ENCODE measurements around the gene DOCK8. TPM values are rescaled to one million over a fixed set of nuclear protein-coding genes. Genes with fewer than 3 reads are reported as not detected.
"Not testable (repeated sequence)": the region's sequence is repeated elsewhere in the genome, so short reads cannot be mapped to it uniquely, and the experiment has no call there.

Gene DOCK8
- 5.6 and 5.9 TPM in 2 replicates for total RNA-seq (2014; rRNA removed; shearing (Covaris generic); ENCODE audit: low replicate concordance)

DNA sequence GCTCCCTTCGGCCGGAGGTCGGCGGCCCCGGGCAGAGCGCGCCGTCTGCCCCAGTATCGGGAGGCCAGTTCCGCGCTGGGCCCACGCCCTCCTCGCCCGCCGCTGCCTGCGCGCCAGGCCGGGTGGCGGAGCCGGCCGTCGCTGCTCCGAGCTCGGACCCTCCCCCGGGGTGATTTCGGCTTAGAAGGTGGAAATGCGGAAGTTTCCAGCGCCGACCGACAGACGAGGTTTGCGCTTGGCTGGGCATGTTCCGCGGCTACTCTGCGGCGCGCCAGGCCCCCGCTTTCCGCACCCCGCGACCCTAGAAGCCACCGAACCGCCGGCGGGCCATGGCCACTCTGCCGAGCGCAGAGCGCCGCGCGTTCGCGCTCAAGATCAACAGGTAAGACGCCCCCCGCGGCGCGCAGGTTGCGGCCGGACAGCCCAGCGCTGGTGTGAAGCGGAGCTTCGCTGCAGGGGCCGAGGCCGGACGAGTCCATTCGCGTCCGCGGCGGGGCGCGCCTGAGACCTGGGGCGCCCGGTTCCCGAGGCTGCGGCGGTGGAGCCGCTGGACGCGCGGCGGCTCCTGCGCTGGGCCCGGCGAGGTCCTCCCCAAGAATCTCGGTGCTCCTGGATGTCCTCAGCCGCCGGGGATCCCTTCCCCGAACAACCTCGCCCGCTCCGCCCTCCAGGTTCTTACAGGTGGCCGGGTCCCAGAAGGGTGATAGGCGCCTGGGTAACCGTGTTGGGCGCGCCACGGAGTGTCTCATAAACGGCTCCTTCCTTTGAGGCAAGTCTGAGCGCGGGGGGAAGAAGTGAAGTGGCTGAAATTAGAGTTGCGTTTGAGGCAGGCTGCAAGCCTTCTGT lies at the start of gene DOCK8:
Gene DOCK8 (plus strand): TSS at position 218 of the 846 bp plus-strand sequence. CDS start 112 bp downstream, at position 330.
- in situ Hi-C loops (cut with HindIII; ENCODE audit: low pct_unique_long_range_greater_than_20kb, low sequenced_read_pairs): no loop called here
- DNase-seq (ENCODE audit: low read depth): peak; percentile 59

DNA sequence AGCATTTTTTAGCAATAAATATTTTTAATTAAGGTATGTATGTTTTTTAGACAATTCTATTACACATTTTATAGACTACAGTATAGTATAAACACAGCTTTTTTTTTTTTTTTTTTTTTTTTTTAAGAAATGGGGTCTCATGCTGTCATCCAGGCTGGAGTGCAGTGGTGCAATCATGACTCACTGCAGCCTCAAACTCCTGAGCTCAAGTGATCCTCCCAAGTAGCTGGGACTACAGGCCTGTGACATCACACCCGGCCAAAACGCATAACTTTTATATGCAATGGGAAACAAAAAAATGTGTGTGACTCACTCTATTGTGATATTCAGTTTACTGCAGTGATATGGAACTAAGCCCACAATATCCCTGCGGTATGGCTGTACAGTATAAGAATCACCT lies 44.9 kb upstream of the DOCK8 start:
- DNase-seq (ENCODE audit: low read depth); in situ Hi-C loops (cut with HindIII; ENCODE audit: low pct_unique_long_range_greater_than_20kb, low sequenced_read_pairs): not testable (repeated sequence)

DNA sequence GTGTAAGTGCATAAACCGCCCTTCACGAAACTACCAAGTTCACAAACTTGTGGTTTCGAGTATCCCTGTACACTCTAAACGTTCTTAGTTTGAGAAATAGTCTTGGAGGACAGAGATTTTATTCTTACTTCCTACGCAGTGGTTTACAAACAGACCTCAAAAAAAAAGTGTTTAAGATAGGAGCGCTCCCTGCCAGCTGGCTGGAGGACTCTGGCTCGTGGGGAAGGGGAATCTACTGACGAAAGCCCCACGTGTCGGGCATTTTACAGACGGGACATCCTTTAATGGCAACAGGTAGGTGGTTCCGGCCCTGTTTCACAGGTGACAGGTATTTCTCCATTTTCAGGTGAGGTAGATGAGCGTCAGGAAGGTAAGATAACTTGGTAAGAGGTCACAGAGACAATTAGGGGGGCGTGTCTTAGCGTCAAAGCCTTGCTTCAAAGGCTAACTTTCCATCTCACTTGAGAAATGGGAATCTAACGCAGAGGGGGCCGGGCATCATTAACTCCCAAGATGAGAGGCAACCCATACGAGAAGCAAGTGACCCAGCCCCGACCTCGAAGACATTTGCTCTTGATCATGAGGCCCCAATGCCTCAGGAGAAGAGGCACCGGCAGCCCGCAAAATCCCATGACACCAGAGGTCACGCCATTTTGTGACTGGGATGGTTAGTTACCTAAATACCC lies 36.4 kb upstream of the DOCK8 start:
- in situ Hi-C loops (cut with HindIII; ENCODE audit: low pct_unique_long_range_greater_than_20kb, low sequenced_read_pairs); DNase-seq (ENCODE audit: low read depth): not testable (repeated sequence)

DNA sequence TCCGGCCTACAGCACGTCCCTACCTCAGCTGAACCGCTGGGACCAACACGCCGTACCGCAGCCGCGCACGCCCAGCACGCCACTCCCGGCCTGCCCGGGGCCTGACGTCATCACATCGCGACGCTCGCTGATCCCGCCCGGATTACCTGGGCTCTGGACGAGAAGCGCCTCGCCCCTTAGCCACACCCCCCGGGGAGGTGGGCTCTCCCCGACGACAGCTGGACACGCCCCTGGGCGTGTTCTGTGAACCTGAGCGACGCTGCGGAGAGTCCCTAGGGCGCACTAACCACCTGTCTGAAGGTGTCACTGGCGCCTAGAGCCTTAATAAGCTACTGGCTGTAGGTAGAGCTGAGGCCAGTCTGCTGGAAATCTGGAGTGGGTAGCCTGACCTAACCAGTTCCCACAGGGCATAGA lies 35.7 kb upstream of the DOCK8 start, which contains the start of gene ZNG1A:
Gene ZNG1A (minus strand): TSS at position 87 of the 414 bp plus-strand sequence. CDS start 87 bp downstream, outside the sequence.
- in situ Hi-C loops (cut with HindIII; ENCODE audit: low pct_unique_long_range_greater_than_20kb, low sequenced_read_pairs); DNase-seq (ENCODE audit: low read depth): not testable (repeated sequence)

DNA sequence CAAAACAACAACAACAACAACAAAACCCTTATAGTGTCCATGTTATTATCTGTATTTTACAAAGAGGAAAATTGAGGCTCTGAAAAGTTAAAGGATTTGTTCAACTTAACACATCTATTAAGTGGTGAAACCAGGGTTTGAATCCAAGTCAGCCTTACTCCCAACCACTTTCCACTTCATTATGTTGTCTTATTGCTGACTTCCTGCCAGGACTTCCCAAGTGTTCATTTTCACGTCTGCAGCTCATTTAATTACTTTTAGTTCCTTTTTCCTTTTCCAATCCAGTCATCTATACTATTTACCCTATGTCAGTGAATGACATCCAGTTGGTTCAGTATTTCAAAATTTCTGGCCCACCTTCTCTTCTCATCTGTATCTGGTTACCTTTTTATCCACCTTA lies 15.1 kb upstream of the DOCK8 start:
- DNase-seq (ENCODE audit: low read depth); in situ Hi-C loops (cut with HindIII; ENCODE audit: low pct_unique_long_range_greater_than_20kb, low sequenced_read_pairs): not testable (repeated sequence)

DNA sequence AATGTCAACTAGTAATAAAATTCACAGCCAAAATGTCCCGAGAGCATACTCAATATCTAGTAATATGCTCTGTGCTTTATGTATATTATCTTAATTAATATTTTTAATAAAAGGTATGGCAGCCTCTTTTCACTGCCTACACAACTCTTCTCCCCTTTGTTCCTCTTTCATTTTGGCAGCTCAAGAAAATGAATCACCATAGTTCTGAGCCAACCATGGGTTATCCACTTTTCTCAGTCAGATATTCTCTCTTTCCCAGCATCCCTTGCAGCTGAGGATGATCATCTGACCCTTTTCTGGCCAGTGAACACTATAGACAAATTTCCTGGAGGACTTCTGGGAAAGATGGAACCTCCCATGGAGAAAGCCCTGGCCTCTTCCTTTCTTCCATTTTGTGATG lies 8.2 kb upstream of the DOCK8 start:
- in situ Hi-C loops (cut with HindIII; ENCODE audit: low pct_unique_long_range_greater_than_20kb, low sequenced_read_pairs): no loop called here
- no peak for DNase-seq (ENCODE audit: low read depth)

DNA sequence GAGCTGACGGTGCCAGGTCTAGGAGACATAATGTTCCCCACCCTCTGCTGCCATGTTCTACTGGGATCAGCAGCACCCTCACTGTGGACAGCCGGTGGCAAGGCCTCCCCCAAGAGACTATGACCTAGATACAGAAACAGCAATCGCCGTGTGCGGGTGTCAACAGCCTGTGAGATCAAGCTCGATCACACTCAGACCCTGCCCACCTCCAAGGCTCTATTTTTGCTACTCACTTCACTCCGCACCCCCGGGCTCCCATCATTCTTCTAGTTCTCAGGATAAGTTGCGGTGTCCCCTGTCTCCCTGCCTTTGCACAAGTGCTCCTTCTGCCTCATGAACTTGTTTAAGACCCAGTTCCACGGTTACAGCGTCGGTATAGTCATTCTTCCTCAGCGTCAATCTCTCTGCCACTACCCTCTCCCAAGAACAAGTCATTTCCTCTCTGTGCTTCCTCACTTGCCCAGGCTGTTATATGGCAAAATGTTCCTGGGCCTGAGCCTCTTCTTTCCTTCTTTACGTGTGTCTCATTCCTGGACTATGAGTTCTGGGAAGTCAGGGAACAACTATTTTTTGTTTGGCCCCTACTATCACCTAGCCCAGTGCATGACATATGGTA lies 5.4 kb upstream of the DOCK8 start:
- no peak for DNase-seq (ENCODE audit: low read depth)
- in situ Hi-C loops (cut with HindIII; ENCODE audit: low pct_unique_long_range_greater_than_20kb, low sequenced_read_pairs): no loop called here

DNA sequence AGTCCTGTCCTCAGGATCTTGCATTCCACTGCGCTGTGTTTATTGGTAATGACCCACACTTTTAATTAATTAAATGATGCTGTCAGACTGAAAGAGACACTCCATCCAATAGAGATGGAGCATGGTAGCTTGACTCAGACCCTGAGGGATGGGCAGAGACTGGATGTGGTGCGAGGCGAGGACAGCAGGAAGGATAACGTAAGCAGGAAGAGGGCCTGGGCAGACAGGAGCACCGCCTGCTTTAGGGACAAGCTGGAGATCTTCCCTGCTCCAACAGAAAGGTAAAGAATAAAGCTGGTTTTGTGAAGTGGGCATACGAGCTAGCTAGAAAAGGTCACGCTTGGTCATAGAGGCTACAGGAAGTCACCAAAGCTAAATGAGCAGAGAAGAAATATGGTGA lies 3.6 kb upstream of the DOCK8 start:
- no peak for DNase-seq (ENCODE audit: low read depth)
- in situ Hi-C loops (cut with HindIII; ENCODE audit: low pct_unique_long_range_greater_than_20kb, low sequenced_read_pairs): no loop called here

DNA sequence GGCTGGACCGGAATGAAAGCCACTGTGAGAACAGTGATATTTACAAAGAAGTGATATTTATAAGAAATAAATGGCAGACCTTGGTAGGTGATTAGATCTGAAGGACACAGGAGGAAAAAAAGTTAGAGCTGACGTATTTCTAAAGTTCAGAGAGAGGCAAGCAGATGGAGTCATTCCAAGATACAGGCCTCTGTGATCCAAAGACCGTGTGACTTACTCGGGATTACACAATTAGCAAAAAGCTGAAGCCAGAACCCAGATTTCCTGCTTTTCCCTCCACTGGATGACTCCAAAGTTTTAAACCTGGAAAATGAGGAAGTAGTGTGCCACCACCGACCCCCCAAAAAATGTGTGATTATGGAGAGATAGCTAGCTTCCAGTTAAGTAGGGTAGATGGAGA lies 3.1 kb upstream of the DOCK8 start:
- DNase-seq (ENCODE audit: low read depth): no peak
- in situ Hi-C loops (cut with HindIII; ENCODE audit: low pct_unique_long_range_greater_than_20kb, low sequenced_read_pairs): no loop called here

DNA sequence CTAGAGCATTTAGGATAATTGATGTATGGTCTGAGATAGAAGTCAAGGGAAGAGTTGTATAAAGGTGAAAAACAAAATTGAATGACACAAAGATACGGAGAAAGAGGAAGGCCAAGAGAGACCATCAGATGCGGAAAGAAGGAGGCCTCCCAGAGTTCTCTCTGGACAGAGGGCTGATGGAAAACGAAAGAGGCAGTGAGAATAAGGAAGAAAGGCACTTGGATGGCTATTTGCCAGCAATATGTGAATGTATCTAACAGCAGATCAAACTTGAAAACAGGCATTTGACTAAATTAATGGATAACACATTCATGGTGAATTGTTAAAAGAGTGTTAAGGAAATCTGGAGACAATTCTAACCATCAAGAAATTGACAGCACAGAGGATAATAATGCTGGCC lies 2.4 kb upstream of the DOCK8 start:
- in situ Hi-C loops (cut with HindIII; ENCODE audit: low pct_unique_long_range_greater_than_20kb, low sequenced_read_pairs): no loop called here
- no peak for DNase-seq (ENCODE audit: low read depth)

DNA sequence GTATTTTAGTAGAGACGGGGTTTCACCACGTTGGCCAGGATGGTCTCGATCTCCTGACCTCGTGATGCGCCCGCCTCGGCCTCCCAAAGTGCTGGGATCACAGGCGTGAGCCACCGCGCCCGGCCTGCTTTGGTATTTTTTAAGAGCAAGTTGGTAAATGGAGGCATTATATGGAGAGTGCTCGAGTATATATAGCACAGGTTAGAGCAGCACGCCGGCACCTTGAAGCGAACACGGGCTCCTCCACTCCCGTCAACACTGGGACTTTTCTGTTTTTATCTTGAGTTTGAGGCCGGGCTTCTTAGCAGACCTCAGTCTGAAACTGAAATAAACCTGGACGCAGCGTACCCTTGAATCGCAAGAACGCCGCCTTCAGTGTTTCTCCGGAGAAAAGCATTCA lies 764 bp upstream of the DOCK8 start:
- in situ Hi-C loops (cut with HindIII; ENCODE audit: low pct_unique_long_range_greater_than_20kb, low sequenced_read_pairs); DNase-seq (ENCODE audit: low read depth): not testable (repeated sequence)

DNA sequence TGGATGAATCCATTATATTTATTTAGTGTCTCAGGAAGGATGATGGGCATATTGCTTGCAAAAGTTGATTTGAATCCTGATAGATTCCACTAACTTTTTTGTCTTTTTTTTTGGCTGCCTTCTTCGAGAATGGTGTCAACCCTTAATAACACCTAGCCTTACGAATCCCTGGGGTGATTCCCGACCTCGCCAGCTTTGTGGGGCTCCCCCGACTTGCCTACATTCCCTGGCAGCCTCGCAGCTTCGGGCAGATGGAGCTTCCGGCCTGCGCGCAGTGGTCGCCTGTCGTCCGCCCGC lies 366 bp upstream of the DOCK8 start:
- in situ Hi-C loops (cut with HindIII; ENCODE audit: low pct_unique_long_range_greater_than_20kb, low sequenced_read_pairs): no loop called here

DNA sequence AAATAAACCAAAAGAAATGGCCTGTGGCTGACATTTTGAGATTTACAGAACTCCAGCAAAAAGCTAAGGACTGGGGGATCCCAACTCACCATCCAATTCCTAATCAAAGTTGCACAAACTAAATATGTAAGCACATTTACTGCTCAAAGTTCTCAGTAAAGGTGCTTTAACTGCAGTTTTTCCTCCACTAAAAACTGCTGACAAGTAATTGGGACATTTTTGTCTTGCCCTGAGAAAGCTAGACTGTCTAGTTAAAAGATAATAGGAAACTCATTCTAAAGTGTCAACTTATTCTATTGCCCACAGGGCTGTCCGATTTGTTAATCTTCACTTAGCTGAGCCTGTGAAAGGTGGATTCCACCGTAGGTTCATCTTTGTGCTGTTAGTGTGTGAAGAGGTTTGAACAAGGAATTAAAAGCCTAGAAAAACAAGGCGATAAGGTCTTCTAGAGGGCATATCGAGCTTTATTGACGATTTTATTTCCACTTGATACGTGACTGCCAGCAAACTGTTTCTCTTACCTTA lies 1.0 kb downstream of the DOCK8 start:
- no peak for DNase-seq (ENCODE audit: low read depth)

More for the DNA sequence above, 366 bp upstream of the DOCK8 start:
- DNase-seq (ENCODE audit: low read depth): no peak

DNA sequence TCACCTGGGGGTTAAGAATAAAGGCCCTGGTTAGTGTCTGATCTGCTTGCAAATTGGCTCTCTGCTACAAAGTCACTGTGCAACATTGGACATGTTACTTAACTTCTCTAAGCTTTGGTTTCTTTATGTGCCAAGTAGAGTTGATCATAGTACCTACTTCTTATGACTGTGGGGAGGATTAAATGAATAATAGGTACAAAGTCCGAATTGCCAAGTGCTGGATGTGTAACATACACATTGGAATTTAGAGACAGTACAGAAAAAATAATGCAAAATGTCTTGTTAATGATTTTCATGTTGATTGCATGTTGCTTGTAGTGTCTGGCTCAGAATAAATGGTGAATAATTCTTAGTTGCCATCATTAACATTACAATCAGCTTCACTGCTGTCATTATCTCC lies 2.2 kb downstream of the DOCK8 start:
- no peak for DNase-seq (ENCODE audit: low read depth)
- in situ Hi-C loops (cut with HindIII; ENCODE audit: low pct_unique_long_range_greater_than_20kb, low sequenced_read_pairs): no loop called here

More for the DNA sequence above, 1.0 kb downstream of the DOCK8 start:
- in situ Hi-C loops (cut with HindIII; ENCODE audit: low pct_unique_long_range_greater_than_20kb, low sequenced_read_pairs): no loop called here

DNA sequence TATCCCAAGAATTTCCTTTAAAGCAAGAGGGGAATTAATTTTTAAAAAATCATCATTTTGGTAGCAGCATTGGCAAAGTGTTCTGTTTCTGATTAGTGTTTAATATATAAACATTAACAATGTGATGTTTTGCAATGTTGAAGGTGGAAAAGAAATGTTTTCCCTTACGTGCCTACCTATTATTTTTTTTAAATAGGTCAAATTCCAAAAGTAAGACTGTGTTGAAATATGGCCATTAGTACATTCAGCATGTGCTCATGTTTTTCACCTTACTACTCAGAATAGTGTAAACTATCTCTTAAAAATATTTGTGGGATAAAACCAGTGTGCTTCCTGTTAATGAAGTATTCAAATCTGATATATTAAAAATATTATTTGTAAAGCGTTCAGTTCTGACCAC lies 3.3 kb downstream of the DOCK8 start:
- DNase-seq (ENCODE audit: low read depth): no peak
- in situ Hi-C loops (cut with HindIII; ENCODE audit: low pct_unique_long_range_greater_than_20kb, low sequenced_read_pairs): no loop called here

DNA sequence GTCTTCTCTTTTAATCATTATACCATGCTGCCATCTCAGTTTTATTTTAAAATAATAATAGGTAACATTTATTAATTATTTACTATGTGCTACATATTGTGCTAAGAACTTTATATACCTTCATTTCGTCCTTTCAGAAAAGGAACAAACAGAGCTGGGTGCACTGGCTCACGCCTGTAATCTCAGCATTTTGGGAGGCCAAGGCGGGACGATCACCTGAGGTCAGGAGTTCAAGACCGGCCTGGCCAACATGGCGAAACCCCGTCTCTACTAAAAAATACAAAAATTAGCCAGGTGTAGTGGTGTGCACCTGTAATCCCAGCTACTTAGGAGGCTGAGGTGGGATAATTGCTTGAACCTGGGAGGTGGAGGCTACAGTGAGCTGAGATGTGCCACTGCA lies 4.4 kb downstream of the DOCK8 start:
- in situ Hi-C loops (cut with HindIII; ENCODE audit: low pct_unique_long_range_greater_than_20kb, low sequenced_read_pairs); DNase-seq (ENCODE audit: low read depth): not testable (repeated sequence)

DNA sequence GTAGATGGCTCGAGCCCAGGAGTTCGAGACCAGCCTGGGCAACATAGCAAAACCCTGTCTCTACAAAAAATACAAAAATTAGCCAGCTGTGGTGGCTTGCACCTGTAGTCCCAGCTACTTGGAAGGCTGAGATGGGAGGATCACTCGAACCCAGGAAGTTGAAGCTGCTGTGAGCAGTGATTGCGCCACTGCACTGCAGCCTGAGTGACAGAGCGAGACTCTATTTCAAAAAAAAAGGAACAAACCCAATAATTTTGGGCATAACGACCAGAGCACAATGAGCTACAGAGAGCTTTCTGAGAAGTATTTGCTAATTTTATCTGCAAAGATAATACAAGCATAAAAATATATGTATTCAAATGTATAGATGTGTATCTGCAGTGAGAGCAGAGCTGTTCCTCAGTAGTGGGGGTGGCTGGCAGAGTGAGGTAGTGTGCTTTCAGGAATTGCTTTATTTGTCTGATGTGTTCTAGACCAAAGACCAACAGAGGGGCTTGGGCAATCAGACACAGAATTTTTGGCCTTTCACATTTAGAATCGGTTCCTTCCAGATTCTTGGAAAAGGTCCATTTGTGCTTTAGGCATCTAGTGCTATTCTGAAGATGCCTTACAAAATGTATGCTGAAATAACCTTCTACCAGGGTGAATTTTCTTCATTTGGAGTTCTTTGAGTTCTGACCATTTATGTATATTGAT lies 5.2 kb downstream of the DOCK8 start:
- no peak for DNase-seq (ENCODE audit: low read depth)
- in situ Hi-C loops (cut with HindIII; ENCODE audit: low pct_unique_long_range_greater_than_20kb, low sequenced_read_pairs): no loop called here

DNA sequence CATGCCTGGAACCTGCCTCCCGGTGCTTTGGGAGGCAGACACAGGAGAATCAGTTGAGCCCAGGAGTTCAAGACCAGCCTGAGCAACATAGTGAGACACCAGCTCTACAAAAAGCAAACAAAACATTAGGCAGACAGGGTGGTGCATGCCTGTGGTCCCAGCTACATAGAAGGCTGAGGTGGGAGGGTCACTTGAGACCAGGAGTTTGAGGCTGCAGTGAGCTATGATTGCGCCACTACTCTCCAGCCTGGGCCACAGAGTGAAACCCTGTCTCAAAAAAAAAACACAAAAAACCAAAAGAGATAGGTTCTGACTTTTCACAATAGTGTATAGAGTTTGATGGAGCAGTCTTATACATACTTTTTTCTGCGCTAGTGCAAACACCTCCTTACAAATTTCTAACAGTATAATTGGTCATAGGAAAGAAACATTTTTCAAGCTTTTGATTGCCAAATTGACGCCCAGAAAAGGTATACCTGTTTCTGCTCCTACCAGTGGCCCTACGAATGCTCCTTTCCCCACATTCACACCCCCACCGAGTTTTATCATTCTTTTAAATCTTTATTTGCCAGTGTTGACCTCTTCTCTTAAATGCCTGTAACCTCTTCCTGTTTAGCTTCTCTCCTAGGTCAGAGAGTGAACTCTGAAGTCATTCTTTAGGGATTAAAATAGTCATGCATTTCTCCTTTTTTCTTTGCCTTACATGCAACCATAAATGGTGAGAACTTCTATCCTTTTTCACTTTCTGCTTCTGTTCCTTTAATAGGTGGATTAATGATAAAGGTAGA lies 7.5 kb downstream of the DOCK8 start:
- in situ Hi-C loops (cut with HindIII; ENCODE audit: low pct_unique_long_range_greater_than_20kb, low sequenced_read_pairs): no loop called here
- no peak for DNase-seq (ENCODE audit: low read depth)
